Upper lobe of left lung (tissue), 6 donors: Measurements from ENCODE around the gene HS3ST2. TPM values are rescaled to one million over a fixed set of nuclear protein-coding genes. Genes with fewer than 3 reads are reported as not detected.

Source experiments
- ATAC-seq, 2 donors: fragments of 200-7000 bp; cut with Tn5 transposase; one replicate each; pipeline ENCODE4 v1.9.1; 2022; ENCODE audit warnings: mild to moderate bottlenecking in 2 of 2, moderate library complexity in 2 of 2; ENCODE audit not compliant: low FRiP score in 2 of 2
- DNase-seq, 2 donors: peaks; one replicate each; pipeline ENCODE4 v3.0.0-alpha.2; 2019 to 2020
- H3K27ac ChIP-seq, 4 donors: fragments of 200-600 bp; sonication (generic); one replicate each; pipeline ENCODE4 v1.5.1; 2016 to 2019
- H3K27me3 ChIP-seq, 4 donors: fragments of 200-600 bp; sonication (generic); one replicate each; pipeline ENCODE4 v1.5.1; 2017 to 2019
- H3K36me3 ChIP-seq, 4 donors: fragments of 200-600 bp; sonication (generic); one replicate each; pipeline ENCODE4 v1.5.1; 2016 to 2019
- H3K4me1 ChIP-seq, 4 donors: fragments of 200-600 bp; sonication (generic); one replicate each; pipeline ENCODE4 v1.5.1; 2018 to 2019
- H3K4me3 ChIP-seq, 4 donors: fragments of 200-600 bp; sonication (generic); one replicate each; pipeline ENCODE4 v1.5.1; 2017 to 2019; ENCODE audit warnings: mild to moderate bottlenecking in 2 of 4, moderate library complexity in 1 of 4
- H3K9me3 ChIP-seq, 4 donors: fragments of 200-600 bp; sonication (generic); one replicate each; pipeline ENCODE4 v1.5.1; 2018 to 2019
- CTCF ChIP-seq, 6 experiments: fragments of 450-650 bp in 4 of 6; fragments of 200-600 bp in 2 of 6; sonication (generic) in 2 of 6; IDR thresholded peaks; one replicate each; pipeline ENCODE4 v1.5.1; 2016 to 2019; ENCODE audit warnings: antibody characterized with exemption in 6 of 6
- EP300 ChIP-seq, 4 donors: sonication (generic); formaldehyde crosslinking; IDR thresholded peaks; one replicate each; pipeline ENCODE4 v1.5.1; 2017; ENCODE audit warnings: antibody characterized with exemption in 4 of 4, control low read depth in 2 of 4
- POLR2A ChIP-seq, 4 donors: fragments of 450-650 bp; IDR thresholded peaks; one replicate each; pipeline ENCODE4 v1.5.1; 2016 to 2017; ENCODE audit warnings: antibody characterized with exemption in 4 of 4, mild to moderate bottlenecking in 2 of 4
- POLR2AphosphoS5 ChIP-seq, 2 donors: sonication (generic); formaldehyde crosslinking; IDR thresholded peaks; one replicate each; pipeline ENCODE4 v1.5.1; 2017; ENCODE audit warnings: antibody characterized with exemption in 2 of 2
- WGBS, 2 donors: methylation state at CpG; one replicate each; pipeline ENCODE4 v1.1.5; 2017 to 2018; 5-methylcytosine and 5-hydroxymethylcytosine counted together
- total RNA-seq, 6 donors: library from RNA; depleted of rRNA in 4 of 6; stranded (reverse); fragments of >200 nt in 4 of 6; gene quantifications; one replicate each; pipeline versions ENCODE4 v1.1.0 to v1.2.1, GENCODE V29; 2016 to 2021
- donor health status: DM: no; HTN: no; CAD: no; lungs with moderate emphysema.
- donor health status: DM: no; HTN: yes; CAD: no; lungs with severe emphysema.

The HS3ST2 gene
- total RNA-seq, 6 donors from 2014 or later: 2.8 to 18.9 (median 5.6) TPM

DNA sequence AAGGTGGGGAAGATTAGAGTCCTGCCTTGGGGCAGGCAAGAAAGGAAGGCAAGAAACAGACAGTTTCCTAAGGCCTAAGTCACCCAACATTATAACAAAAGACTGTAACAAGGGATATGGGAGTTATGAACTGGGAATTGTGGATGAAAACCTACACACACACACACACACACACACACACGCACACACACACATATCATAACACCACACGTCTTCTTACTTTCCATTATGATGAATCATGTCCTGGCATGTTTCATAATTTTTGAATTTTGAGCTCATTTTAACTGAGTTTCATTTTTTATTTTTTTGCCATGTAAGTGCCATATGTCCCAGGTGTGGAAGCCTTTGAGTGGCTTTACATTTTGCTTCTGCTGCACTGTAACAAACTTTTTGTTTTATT, 29.9 kb downstream of the HS3ST2 start:
- 65 to 66% methylated on average over 2 of the region's 2 CpGs for WGBS, 2 donors
- Histone ChIP-seq H3K4me3 (no peak overlapping the region), H3K36me3 (no peaks in the 10 kb centered on the region), H3K27me3 (no peaks in the 10 kb centered on the region), H3K9me3 (no peaks in the 10 kb centered on the region), H3K4me1 (no peaks in the 10 kb centered on the region), H3K27ac (no peak overlapping the region)
- ATAC-seq: no peak
- TF ChIP-seq EP300 (IDR thresholded peaks at IDR 0.05) (no peak), POLR2AphosphoS5 (IDR thresholded peaks at IDR 0.05) (no peak), POLR2A (IDR thresholded peaks at IDR 0.05) (no peak), CTCF (IDR thresholded peaks at IDR 0.05) (no peak)
- no peak for DNase-seq

GRCh38 chr16:22844416-22844815, 30.5 kb downstream of the HS3ST2 start:
- no peaks in the 10 kb centered on the region for H3K9me3 ChIP-seq
- 66 to 68% methylated on average over 3 of the region's 3 CpGs for WGBS, 2 donors
- DNase-seq (no peak), ATAC-seq (no peak)
- no peak for TF ChIP-seq POLR2AphosphoS5 (IDR thresholded peaks at IDR 0.05)
- no peak overlapping the region for H3K4me3 ChIP-seq
- no peaks in the 10 kb centered on the region for H3K4me1 ChIP-seq
- H3K36me3 ChIP-seq: no peaks in the 10 kb centered on the region
- H3K27me3 ChIP-seq: no peaks in the 10 kb centered on the region
- H3K27ac ChIP-seq: no peak overlapping the region

GRCh38 chr16:22847100-22847499, 33.1 kb downstream of the HS3ST2 start:
- ATAC-seq (no peak), DNase-seq (no peak)
- WGBS, 2 donors: 69 to 73% methylated on average over 3 of the region's 3 CpGs
- Histone ChIP-seq H3K9me3 (no peaks in the 10 kb centered on the region), H3K4me3 (no peak overlapping the region), H3K4me1 (no peaks in the 10 kb centered on the region), H3K27ac (no peak overlapping the region), H3K36me3 (no peaks in the 10 kb centered on the region), H3K27me3 (no peaks in the 10 kb centered on the region)
- TF ChIP-seq CTCF (IDR thresholded peaks at IDR 0.05): no peak
- no peak for TF ChIP-seq POLR2AphosphoS5 (IDR thresholded peaks at IDR 0.05)
- TF ChIP-seq EP300 (IDR thresholded peaks at IDR 0.05): no peak
- no peak for TF ChIP-seq POLR2A (IDR thresholded peaks at IDR 0.05)

GRCh38 chr16:22847690-22848089, 33.7 kb downstream of the HS3ST2 start:
- Histone ChIP-seq H3K4me3 (no peak overlapping the region), H3K9me3 (no peaks in the 10 kb centered on the region), H3K27me3 (no peaks in the 10 kb centered on the region), H3K36me3 (no peaks in the 10 kb centered on the region), H3K27ac (no peak overlapping the region), H3K4me1 (no peaks in the 10 kb centered on the region)
- no peak for TF ChIP-seq POLR2A (IDR thresholded peaks at IDR 0.05)
- TF ChIP-seq EP300 (IDR thresholded peaks at IDR 0.05): no peak
- no peak for TF ChIP-seq CTCF (IDR thresholded peaks at IDR 0.05)
- TF ChIP-seq POLR2AphosphoS5 (IDR thresholded peaks at IDR 0.05): no peak
- DNase-seq: no peak
- WGBS, 2 donors: 92 to 94% methylated on average over 2 of the region's 2 CpGs
- no peak for ATAC-seq

DNA sequence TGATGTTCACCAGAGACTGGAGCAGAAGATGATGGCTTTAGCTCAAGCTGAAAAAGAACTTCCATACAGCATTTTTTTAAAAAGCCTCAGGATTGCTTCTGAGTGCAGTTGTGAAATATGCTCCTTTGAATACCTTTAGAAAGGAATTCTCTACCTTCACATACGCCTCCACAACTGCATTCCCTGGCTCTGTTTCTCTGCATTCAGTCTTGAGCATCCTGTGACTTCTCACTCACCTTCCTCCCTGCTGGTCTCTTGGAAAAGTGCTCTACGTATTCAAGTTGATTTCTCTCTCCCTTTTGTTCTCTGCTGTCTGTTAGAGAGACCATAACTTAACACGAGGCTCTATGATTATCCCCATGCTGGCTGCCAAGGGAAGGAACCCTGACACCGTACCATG, 34.5 kb downstream of the HS3ST2 start:
- H3K4me1 ChIP-seq: no peaks in the 10 kb centered on the region
- no peak for ATAC-seq
- no peak for DNase-seq
- TF ChIP-seq EP300 (IDR thresholded peaks at IDR 0.05) (no peak), POLR2AphosphoS5 (IDR thresholded peaks at IDR 0.05) (no peak), CTCF (IDR thresholded peaks at IDR 0.05) (no peak), POLR2A (IDR thresholded peaks at IDR 0.05) (no peak)
- WGBS, 2 donors: 41 to 51% methylated on average over 4 of the region's 4 CpGs
- no peak overlapping the region for H3K27ac ChIP-seq
- H3K9me3 ChIP-seq: no peaks in the 10 kb centered on the region
- no peaks in the 10 kb centered on the region for H3K27me3 ChIP-seq
- H3K36me3 ChIP-seq: no peaks in the 10 kb centered on the region
- H3K4me3 ChIP-seq: no peak overlapping the region
